B cell (primary cell): ENCODE measurements around the gene PNPLA2.

Experiments used
- EZH2 ChIP-seq: IDR thresholded peaks from 2 replicates; pipeline ENCODE4 v1.6.1; 2012; ENCODE audit warnings: borderline replicate concordance, low read depth, mild to moderate bottlenecking, moderate library complexity, low read length; ENCODE audit not compliant: insufficient read depth, poor library complexity, severe bottlenecking
- TF ChIP-seq, protein P1 (sequence below): fragments of 200-600 bp; IDR thresholded peaks from one replicate; pipeline ENCODE4 v1.8.0; 2022; ENCODE audit warnings: antibody characterized with exemption, mild to moderate bottlenecking

DNA sequence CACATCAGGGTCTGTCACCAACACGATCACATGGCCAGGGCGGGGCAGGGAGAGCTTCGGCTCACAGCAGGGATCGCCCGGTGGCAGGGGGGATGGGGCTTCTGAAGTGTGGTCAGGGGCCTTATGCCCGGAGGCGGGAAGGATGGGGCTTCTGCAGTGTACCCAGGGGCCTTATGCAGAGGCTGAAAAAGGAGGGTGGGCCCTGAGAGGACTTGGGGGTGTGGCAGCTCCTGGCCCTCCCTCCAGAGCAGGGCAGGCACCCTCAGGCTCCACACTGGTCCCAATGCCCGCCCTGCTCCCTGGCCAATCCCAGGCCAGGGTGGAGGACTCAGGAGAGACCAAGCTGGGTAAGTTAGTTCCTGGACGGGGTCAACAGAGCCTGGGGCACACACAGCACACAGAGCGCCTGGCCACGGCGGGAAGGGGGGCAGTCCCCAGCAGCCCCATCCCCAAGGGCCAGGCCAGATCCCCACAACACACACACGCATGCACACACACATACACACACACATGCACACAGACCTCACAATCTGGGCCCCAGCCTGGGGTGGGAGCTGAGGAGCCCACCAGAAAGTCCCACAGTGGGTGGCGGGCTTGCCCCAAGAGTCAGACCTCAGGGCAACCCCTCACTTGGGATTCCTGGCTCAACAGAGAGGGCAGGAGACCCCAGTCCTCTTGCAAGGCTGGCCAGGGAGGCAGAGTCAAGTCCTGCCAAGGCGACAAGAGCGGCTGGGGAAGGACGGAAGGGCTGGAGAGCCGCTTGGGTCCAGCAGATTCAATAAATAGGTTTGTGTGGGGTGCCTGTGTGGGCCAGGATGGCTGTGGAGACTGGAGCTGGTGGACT is 27.8 kb upstream of the PNPLA2 start:
- TF ChIP-seq, protein P1, sequence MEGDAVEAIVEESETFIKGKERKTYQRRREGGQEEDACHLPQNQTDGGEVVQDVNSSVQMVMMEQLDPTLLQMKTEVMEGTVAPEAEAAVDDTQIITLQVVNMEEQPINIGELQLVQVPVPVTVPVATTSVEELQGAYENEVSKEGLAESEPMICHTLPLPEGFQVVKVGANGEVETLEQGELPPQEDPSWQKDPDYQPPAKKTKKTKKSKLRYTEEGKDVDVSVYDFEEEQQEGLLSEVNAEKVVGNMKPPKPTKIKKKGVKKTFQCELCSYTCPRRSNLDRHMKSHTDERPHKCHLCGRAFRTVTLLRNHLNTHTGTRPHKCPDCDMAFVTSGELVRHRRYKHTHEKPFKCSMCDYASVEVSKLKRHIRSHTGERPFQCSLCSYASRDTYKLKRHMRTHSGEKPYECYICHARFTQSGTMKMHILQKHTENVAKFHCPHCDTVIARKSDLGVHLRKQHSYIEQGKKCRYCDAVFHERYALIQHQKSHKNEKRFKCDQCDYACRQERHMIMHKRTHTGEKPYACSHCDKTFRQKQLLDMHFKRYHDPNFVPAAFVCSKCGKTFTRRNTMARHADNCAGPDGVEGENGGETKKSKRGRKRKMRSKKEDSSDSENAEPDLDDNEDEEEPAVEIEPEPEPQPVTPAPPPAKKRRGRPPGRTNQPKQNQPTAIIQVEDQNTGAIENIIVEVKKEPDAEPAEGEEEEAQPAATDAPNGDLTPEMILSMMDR, result no peak
- no peak for TF ChIP-seq EZH2
